Endothelial cell of umbilical vein (primary cell): ENCODE measurements around the gene PACS1. TPM values are rescaled to one million over a fixed set of nuclear protein-coding genes. Genes with fewer than 3 reads are reported as not detected.

Experiments used
- BruUV-seq: library from RNA; stranded (reverse); fragments of 400-500 nt; replicated peaks from 2 replicates; lab custom pipeline; 2021; lab: Mats Ljungman, UMichigan
- CTCF ChIA-PET: fragments of 300-600, 350-600 bp; sonication (Branson Sonifier 250); formaldehyde crosslinking; loops from one replicate; lab custom pipeline; 2021; ENCODE audit warnings: antibody characterized with exemption, inconsistent platforms; lab: Charles Lee
- POLR2A ChIA-PET: fragments of 300-600, 350-600 bp; sonication (Branson Sonifier 250); formaldehyde crosslinking; loops from one replicate; lab custom pipeline; 2021; ENCODE audit warnings: antibody characterized with exemption, inconsistent platforms; lab: Charles Lee
- DNase-seq: peaks from one replicate; pipeline ENCODE4 v3.0.0-alpha.2; 2011; ENCODE audit warnings: low read depth, low spot score
- FAIRE-seq: peaks from 2 replicates; lab custom pipeline; 2011; peaks lifted over from hg19 to GRCh38; lab: Jason Lieb, UNC
- H2AFZ ChIP-seq: 2 replicates; pipeline ENCODE4 v1.6.0; 2012; ENCODE audit warnings: low read depth, low read length, control low read depth, inconsistent platforms
- H3K27ac ChIP-seq: 2 replicates; pipeline ENCODE4 v1.5.1; 2011; ENCODE audit warnings: low read depth, mild to moderate bottlenecking, control low read depth, low read length, moderate library complexity; ENCODE audit not compliant: insufficient read depth
- H3K27me3 ChIP-seq, 2 experiments: 2 replicates each; pipeline versions ENCODE4 v1.6.0 to v1.6.1; 2011; ENCODE audit warnings: low read length in 2 of 2, mixed read lengths in 1 of 2; ENCODE audit not compliant: control insufficient read depth in 2 of 2, insufficient read depth in 2 of 2
- H3K36me3 ChIP-seq, 2 experiments: 2 replicates in 1 of 2; 3 replicates in 1 of 2; pipeline ENCODE4 v1.5.1; 2011; ENCODE audit warnings: low read length in 2 of 2, mild to moderate bottlenecking in 1 of 2, moderate library complexity in 1 of 2; ENCODE audit not compliant: control insufficient read depth in 2 of 2, insufficient read depth in 2 of 2; ENCODE audit errors: extremely low read depth in 1 of 2
- H3K4me1 ChIP-seq: 3 replicates; pipeline ENCODE4 v1.5.1; 2011; ENCODE audit warnings: mild to moderate bottlenecking, low read length; ENCODE audit not compliant: control insufficient read depth, insufficient read depth; ENCODE audit errors: extremely low read depth
- H3K4me2 ChIP-seq: 2 replicates; pipeline ENCODE4 v1.6.1; 2011; ENCODE audit warnings: low read length, control low read depth, mixed read lengths; ENCODE audit not compliant: insufficient read depth
- H3K4me3 ChIP-seq, 3 experiments: fragments of 200-600 bp in 1 of 3; sonication (generic), shearing (Covaris generic) in 1 of 3; replicated peaks in 1 of 3; 2 replicates each; pipeline ENCODE4 v1.5.1; 2011 to 2016; ENCODE audit warnings: control low read depth in 3 of 3, low read length in 3 of 3, mild to moderate bottlenecking in 2 of 3, inconsistent platforms in 1 of 3, low read depth in 1 of 3, moderate library complexity in 1 of 3; ENCODE audit not compliant: insufficient read depth in 1 of 3
- H3K79me2 ChIP-seq: 2 replicates; pipeline ENCODE4 v1.6.0; 2012; ENCODE audit warnings: low read length, inconsistent platforms; ENCODE audit not compliant: control insufficient read depth, insufficient read depth
- H3K9ac ChIP-seq: replicated peaks from 2 replicates; pipeline ENCODE3; 2011; ENCODE audit warnings: low read length, control low read depth; ENCODE audit not compliant: insufficient read depth; ENCODE audit errors: extremely low read depth
- H3K9me1 ChIP-seq: replicated peaks from 3 replicates; pipeline ENCODE4 v1.6.0; 2011; ENCODE audit warnings: mild to moderate bottlenecking, low read length; ENCODE audit not compliant: control insufficient read depth, insufficient read depth; ENCODE audit errors: extremely low read depth
- H3K9me3 ChIP-seq: replicated peaks from 2 replicates; pipeline ENCODE4 v1.5.1; 2012; ENCODE audit warnings: low read length, inconsistent platforms; ENCODE audit not compliant: control insufficient read depth, insufficient read depth
- H4K20me1 ChIP-seq: replicated peaks from 2 replicates; pipeline ENCODE3; 2011; ENCODE audit warnings: mild to moderate bottlenecking, low read length; ENCODE audit not compliant: control insufficient read depth, insufficient read depth; ENCODE audit errors: extremely low read depth
- CTCF ChIP-seq, 2 donors: IDR thresholded peaks; 1 replicate in 1 of 2; 2 replicates in 1 of 2; pipeline ENCODE4 v1.5.1; 2011; ENCODE audit warnings: low read length in 2 of 2, mild to moderate bottlenecking in 2 of 2, moderate library complexity in 2 of 2, control low read depth in 1 of 2, inconsistent platforms in 1 of 2, low read depth in 1 of 2; ENCODE audit not compliant: insufficient read depth in 1 of 2; ENCODE audit errors: extremely low read depth in 1 of 2
- EZH2 ChIP-seq: IDR thresholded peaks from 2 replicates; pipeline ENCODE4 v1.6.1; 2012; ENCODE audit warnings: borderline replicate concordance, low read depth, mild to moderate bottlenecking, moderate library complexity, low read length, inconsistent platforms; ENCODE audit not compliant: severe bottlenecking
- FOS ChIP-seq: IDR thresholded peaks from 2 replicates; pipeline ENCODE4 v1.6.1; 2011; ENCODE audit warnings: mild to moderate bottlenecking, low read length, moderate library complexity, borderline replicate concordance; ENCODE audit not compliant: insufficient read depth
- GATA2 ChIP-seq: IDR thresholded peaks from 2 replicates; pipeline ENCODE4 v1.7.0; 2011; ENCODE audit warnings: low read depth, mild to moderate bottlenecking, moderate library complexity, mixed read lengths, low read length; ENCODE audit not compliant: insufficient read length, insufficient read depth
- JUN ChIP-seq: IDR thresholded peaks from 2 replicates; pipeline ENCODE4 v1.6.1; 2011; ENCODE audit warnings: borderline replicate concordance, low read depth; ENCODE audit not compliant: insufficient read length, insufficient read depth
- MAX ChIP-seq: IDR thresholded peaks from 2 replicates; pipeline ENCODE4 v1.6.1; 2011; ENCODE audit not compliant: insufficient read depth, insufficient read length
- MYC ChIP-seq: IDR thresholded peaks from one replicate; pipeline ENCODE4 v1.6.1; 2011; ENCODE audit warnings: mild to moderate bottlenecking, low read depth, low read length
- POLR2A ChIP-seq: IDR thresholded peaks from 2 replicates; pipeline ENCODE4 v1.6.1; 2012; ENCODE audit warnings: low read depth, mild to moderate bottlenecking, control low read depth, low read length
- POLR2AphosphoS5 ChIP-seq: IDR thresholded peaks from 2 replicates; pipeline ENCODE4 v1.6.1; 2012; ENCODE audit warnings: low read depth, mild to moderate bottlenecking, control low read depth, low read length, moderate library complexity; ENCODE audit not compliant: insufficient read depth
- dilution Hi-C: fragments of 300-500 bp; cut with MboI; formaldehyde crosslinking; loops from one replicate; pipeline ENCODE4 v1.15.0; 2019; ENCODE audit warnings: low sequenced_read_pairs; ENCODE audit not compliant: extremely low pct_ligation_motif_present
- intact Hi-C: fragments of 100-400 bp; cut with micrococcal nuclease; formaldehyde crosslinking; loops from one replicate; pipeline ENCODE4 v1.10.0; 2022
- polyA plus RNA-seq, 4 experiments: library from polyadenylated mRNA; depleted of rRNA in 3 of 4; stranded (reverse) in 3 of 4; unstranded in 1 of 4; fragments of >200 nt; gene quantifications; 2 replicates each; pipeline versions ENCODE4 v1.2.1 to v1.2.3, GENCODE V29; 2011 to 2012; ENCODE audit warnings: missing spikeins in 1 of 4
- total RNA-seq: library from RNA; stranded (reverse); gene quantifications from 2 replicates; pipeline ENCODE4 v1.2.3, GENCODE V29; 2021

The PACS1 gene
- total and polyA plus RNA-seq, 2 donors (not counting 3 experiments of a cell fraction or from before 2014, with no cell fraction given) = 26.4 to 64.4 TPM

GRCh38 chr11:66195867-66196266 lies 125.8 kb downstream of the PACS1 start:
- no peak overlapping the region for H3K9ac ChIP-seq
- H3K9me1 ChIP-seq = no peaks in the 10 kb centered on the region
- DNase-seq (no peak), FAIRE-seq (no peak)
- no peak overlapping the region for H2AFZ ChIP-seq
- no TSS peak for BruUV-seq
- H4K20me1 ChIP-seq = no peaks in the 10 kb centered on the region
- H3K27ac ChIP-seq = no peak overlapping the region
- H3K4me2 ChIP-seq = no peak overlapping the region
- H3K4me3 ChIP-seq = no peak overlapping the region
- no peaks in the 10 kb centered on the region for H3K4me1 ChIP-seq
- H3K79me2 ChIP-seq = peaks cover 2% of the 10 kb centered on the region
- ChIA-PET CTCF (interaction anchor here (0.7 to 1.1 kb wide), 2 partner anchors 15 to 25 kb away, joined by 3 read pairs; no protein-coding TSS in a partner anchor), POLR2A (no interaction called here)
- peaks cover 3 to 4% of the 10 kb centered on the region in 2 experiments for H3K36me3 ChIP-seq
- no peaks in the 10 kb centered on the region for H3K27me3 ChIP-seq
- no peaks in the 10 kb centered on the region for H3K9me3 ChIP-seq
- dilution Hi-C loops = no loop called here
- TF ChIP-seq POLR2AphosphoS5 (no peak), GATA2 (no peak)
- intact Hi-C loops = no loop called here

GRCh38 chr11:66203847-66204246 lies 133.8 kb downstream of the PACS1 start:
- H3K4me2 ChIP-seq = no peak overlapping the region
- H4K20me1 ChIP-seq = no peaks in the 10 kb centered on the region
- H3K4me3 ChIP-seq = no peak overlapping the region
- H3K9me3 ChIP-seq = no peaks in the 10 kb centered on the region
- H3K36me3 ChIP-seq = no peaks in the 10 kb centered on the region
- ChIA-PET CTCF (no interaction called here), POLR2A (interaction anchor here (0.6 kb wide), 1 partner anchor 49 kb away, joined by 10 read pairs; no protein-coding TSS in a partner anchor)
- H3K4me1 ChIP-seq = no peaks in the 10 kb centered on the region
- no peaks in the 10 kb centered on the region for H3K27me3 ChIP-seq
- no TSS peak for BruUV-seq
- TF ChIP-seq GATA2 = no peak
- no peak for TF ChIP-seq MAX
- no peak for TF ChIP-seq MYC
- no peak for TF ChIP-seq JUN
- no peak for TF ChIP-seq CTCF (IDR thresholded peaks at IDR 0.05; ENCODE audit: extremely low read depth in 1 of 2, insufficient read depth in 1 of 2, low read depth in 1 of 2, low read length in 2 of 2)
- no peak for TF ChIP-seq FOS
- no peak for TF ChIP-seq POLR2A
- TF ChIP-seq EZH2 = no peak
- TF ChIP-seq POLR2AphosphoS5 = no peak
- H3K9ac ChIP-seq = no peak overlapping the region
- no peak overlapping the region for H2AFZ ChIP-seq
- H3K27ac ChIP-seq = no peak overlapping the region
- intact Hi-C loops = no loop called here
- dilution Hi-C loops = no loop called here
- H3K9me1 ChIP-seq = no peaks in the 10 kb centered on the region
- H3K79me2 ChIP-seq = no peaks in the 10 kb centered on the region
- no peak for FAIRE-seq
- no peak for DNase-seq
